Ammon's horn (tissue), 1 donor: ENCODE data around the gene AGFG2.
"Not testable (repeated sequence)": the region's sequence is repeated elsewhere in the genome, so short reads cannot be mapped to it uniquely, and the experiment has no call there.

Source experiments
- DNase-seq: peaks from one replicate; pipeline ENCODE4 v3.0.0-alpha.2; 2016; ENCODE audit warnings: low spot score

Gene AGFG2

DNA sequence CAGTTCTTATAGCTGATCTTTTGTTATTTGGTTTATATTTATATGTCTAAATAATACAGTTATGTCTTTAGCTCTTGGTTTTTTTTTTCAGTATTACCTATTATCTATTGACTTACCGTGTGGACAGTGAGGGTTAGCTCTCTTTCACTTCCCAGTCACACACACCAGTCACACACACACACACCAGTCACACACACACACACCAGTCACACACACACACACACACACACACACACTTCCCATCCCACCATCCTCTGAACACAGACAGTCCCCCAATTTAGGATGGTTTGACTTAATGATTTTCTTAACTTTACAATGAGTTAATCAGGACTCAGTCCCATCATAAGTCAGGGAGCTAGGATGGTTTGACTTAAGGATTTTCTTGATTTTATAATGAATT lies 18.9 kb upstream of the AGFG2 start:
- no peak for DNase-seq

DNA sequence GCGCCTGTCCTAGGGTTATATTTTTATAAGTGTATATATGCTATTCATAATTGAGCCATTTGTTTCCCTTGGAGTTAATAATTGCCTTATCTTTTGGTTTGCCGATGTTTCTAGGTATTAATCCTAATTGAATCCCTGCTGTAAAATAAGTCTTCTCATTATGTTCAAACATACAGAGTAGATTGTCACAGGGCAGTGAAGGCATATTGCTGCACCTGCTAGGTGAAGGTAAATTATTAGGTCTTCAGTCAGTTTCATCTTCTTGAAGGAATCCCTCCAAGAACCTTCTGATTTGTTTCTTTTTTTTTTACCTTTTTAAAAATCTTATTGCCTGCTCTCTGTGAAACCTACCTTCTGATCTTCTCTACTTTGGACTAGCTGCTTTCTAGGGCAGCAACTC lies 17.9 kb upstream of the AGFG2 start:
- no peak for DNase-seq

DNA sequence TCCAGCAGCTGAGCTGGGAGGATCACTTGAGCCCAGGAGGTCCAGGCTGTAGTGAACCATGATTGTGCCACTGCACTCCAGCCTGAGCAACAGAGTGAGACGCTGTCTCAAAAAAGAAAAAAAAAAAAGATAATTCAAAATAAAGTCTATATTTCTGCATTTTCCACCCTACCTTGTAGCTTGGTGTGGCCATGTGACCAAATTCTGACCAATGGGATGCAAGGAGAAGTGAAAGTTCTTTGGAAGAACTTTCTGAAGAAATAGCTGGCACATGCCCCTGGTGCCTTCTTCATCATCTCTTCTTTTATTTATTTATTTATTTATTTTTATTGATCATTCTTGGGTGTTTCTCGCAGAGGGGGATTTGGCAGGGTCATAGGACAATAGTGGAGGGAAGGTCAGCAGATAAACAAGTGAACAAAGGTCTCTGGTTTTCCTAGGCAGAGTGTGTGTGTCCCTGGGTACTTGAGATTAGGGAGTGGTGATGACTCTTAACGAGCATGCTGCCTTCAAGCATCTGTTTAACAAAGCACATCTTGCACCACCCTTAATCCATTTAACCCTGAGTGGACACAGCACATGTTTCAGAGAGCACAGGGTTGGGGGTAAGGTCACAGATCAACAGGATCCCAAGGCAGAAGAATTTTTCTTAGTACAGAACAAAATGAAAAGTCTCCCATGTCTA lies 17.0 kb upstream of the AGFG2 start:
- not testable (repeated sequence) for DNase-seq

DNA sequence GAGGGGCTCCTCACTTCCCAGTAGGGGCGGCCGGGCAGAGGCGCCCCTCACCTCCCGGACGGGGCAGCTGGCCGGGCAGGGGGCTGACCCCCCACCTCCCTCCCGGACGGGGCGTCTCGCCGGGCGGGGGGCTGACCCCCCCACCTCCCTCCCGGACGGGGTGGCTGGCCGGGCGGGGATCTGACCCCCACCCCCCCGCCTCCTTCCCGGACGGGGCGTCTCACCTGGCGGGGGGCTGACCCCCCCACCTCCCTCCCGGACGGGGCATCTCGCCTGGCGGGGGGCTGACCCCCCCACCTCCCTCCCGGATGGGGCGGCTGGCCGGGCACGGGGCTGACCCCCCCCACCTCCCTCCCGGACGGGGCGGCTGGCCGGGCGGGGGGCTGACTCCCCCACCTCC lies 15.8 kb upstream of the AGFG2 start:
- not testable (repeated sequence) for DNase-seq

DNA sequence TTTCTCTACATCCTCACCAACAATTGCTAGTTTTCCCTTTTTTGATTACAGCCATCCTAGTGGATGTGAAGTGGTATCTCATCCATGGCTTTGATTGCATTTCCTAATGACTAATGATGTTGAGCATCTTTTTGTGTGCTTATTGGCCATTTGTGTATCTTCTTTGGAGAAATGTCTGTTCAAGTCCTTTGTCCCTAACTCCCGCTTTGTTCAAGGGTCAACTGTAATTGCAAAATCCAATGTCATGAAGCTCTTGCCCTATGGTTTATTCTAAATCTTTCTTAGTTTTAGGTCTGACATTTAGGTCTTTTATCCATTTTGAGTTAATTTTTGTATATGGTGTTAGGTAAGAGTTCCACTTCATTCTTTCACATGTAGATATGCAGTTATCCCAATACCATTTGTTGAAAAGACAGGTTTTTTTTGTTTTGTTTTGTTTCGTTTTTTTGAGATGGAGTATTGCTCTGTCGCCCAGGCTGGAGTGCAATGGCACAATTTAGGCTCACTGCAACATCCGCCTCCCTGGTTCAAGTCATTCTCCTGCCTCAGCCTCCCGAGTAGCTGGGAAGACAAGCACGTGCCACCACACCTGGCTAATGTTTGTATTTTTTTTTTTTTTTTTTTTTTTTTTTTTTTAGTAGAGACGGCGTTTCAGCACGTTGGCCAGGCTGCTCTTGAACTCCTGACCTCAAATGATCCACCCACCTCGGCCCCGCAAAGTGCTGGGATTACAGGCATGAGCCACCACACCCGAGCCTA lies 10.7 kb upstream of the AGFG2 start:
- not testable (repeated sequence) for DNase-seq

DNA sequence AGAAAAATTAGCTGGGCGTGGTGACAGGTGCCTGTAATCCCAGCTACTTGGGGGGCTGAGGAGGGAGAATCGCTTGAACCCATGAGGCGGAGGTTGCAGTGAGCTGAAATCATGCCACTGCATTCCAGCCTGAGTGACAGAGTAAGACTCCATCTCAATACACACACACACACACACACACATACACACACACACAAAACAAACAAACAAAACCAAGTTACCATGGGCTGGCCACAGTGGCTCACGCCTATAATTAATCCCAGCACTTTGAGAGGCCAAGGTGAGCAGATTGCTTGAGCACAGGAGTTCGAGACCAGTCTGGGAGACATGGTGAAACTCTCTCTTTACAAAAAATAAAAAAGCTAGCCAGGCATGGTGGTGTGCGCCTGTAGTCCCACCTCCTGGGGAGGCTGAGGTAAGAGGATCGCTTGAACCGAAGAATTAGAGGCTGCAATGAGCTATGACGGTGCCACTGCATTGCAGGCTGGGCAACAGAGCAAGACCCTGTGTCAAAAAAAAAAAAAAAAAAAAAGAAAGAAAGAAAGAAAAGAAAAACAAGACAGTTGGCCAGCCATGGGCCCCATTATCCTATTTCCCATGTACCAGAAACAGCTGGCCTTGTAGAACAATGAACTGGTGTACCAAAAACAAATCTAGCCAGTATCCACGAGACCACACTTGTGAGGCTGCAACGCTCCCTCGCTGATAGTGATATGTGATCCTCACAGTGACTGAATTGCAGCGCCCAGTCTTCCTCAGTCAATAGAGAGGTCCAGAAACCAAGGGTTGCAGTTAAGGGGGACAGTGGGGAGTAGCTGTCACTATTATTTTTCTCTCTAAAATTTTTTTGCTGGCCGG lies 6.6 kb upstream of the AGFG2 start:
- no peak for DNase-seq

DNA sequence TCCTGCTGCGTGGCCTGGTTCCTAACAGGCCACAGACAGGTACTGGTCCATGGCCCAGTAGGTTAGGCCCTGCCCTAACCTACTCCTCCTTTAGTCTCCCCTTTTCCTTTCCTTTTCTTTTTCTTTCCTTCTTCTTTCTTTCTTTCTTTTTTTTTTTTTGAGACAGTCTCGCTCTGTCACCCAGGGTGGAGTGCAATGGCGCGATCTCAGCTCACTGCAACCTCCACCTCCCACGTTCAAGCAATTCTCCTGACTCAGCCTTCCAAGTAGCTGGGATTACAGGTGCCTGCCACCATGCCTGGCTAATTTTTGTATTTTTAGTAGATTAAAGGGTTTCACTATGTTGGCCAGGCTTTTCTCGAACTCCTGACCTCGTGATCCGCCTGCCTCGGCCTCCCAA lies 3.0 kb upstream of the AGFG2 start:
- not testable (repeated sequence) for DNase-seq

DNA sequence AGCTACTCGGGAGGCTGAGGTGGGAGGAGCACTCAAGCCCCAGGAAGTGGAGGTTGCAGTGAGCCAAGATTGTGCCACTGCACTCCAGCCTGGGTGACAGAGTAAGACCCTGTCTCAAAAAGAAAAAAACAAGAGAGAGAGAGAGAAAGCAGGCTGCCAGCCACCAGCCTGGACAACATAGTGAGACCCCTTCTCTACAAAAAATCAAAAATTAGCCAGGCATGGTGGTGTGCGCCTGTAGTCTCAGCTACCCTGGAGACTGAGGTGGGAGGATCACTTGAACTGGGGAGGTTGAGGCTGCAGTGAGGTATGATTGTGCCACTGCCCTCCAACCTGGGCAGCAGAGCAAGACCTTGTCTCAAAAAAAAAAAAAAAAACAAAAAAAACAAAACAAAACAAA lies 2.3 kb upstream of the AGFG2 start:
- not testable (repeated sequence) for DNase-seq

DNA sequence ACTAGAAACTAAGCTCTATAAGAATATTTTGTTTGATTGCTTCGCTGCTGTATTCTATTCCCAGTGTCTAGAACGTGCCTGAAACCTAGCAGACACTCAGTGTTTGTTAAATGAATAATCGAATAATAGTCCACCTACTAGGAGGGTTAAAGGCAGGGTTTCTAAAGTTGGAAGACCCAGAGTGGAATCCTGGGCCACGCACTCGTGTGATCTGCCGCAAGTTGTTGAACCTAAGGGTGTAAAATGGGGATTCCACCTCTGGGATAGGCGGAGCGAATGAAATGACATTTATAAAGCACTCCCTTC lies 702 bp upstream of the AGFG2 start:
- no peak for DNase-seq

DNA sequence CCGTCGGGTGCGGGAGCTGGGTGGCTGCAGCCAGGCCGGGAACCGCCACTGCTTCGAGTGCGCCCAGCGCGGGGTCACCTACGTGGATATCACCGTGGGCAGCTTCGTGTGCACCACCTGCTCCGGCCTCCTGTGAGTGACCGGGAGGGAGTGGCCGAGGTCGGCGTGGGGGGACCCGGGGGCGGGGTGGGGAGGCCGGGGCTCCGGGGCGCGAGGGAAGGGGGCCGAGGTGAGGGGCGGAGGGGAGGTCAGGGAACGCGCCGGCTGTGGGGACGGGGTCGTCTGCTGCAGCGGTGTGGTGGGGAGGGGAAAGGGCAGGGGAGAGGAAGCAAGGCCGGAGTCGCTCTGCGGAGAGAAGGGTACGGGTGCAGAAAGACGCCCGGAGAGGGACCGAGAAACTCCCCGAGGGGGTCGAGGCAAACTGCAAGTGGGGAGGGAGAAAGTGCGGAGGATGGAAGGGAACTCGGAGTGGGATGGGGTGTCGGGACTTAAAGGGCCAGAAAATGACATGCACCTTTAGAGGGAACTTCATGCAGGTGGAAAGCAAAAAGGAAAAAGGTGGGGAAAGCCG lies 518 bp downstream of the AGFG2 start:
- no peak for DNase-seq

DNA sequence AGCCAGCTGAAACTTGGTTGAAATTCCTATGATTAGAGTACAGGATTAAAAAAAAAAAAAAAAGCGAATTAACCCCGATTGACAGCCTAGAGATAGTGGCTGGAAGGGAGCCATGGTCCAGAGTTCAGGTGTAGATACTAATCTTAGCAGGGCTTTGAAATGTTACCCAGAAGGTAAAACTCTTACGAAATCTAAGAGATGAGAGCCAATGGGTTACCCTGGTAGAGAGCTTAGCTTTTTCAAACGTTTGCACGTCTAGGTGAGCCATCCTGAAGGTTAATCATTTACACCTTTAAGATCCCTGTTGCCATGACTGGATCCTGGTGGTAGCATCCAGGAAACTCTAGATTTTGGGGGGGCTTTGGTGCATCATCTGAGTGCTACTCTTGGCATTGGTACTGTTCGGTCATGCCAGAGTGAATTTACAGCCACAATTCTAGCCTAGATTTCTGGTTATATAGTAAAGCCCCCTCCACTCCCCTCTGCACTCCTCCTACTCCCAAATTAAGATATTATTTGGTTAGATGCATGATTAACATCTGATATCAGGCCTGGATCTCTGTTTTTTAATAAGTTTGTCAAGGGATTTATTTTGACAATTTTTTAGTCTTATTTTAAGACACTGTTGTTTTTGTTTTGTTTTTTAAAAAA lies 1.2 kb downstream of the AGFG2 start:
- DNase-seq: no peak

DNA sequence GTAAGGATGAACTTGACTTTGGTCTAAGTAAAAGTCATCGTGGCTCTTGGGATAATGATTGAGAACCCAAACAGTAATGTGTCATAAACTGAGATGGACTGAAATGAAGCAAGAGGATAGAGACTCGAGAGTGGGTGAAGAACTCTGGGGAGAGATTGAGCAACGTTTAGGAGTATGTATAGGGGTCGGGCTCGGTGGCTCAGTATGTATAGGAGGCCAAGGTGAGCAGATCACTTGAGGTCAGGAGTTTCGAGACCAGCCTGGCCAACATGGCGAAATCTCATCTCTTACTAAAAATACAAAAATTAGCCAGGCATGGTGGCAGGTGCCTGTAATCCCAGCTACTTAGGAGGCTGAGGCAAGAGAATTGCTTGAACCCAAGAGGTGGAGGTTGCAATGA lies 2.3 kb downstream of the AGFG2 start:
- not testable (repeated sequence) for DNase-seq

DNA sequence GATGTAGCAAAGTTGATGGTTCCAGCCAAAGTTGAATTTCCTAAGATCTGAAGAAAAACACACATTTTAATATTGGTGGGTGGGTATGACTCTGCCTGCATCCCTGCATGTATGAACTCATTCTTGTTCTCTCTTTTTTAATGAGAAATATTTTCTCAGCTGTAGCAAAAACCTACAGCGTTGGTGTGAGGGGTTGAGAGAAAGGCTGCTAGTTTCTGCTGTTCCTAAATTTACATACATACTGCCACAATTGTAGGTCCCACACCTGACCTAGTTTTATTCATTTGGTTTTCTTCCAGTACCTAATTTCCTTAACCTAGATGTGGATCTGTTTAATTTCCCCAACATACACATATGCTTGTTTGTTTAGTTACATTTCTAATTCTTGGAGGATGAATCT lies 4.6 kb downstream of the AGFG2 start:
- no peak for DNase-seq

DNA sequence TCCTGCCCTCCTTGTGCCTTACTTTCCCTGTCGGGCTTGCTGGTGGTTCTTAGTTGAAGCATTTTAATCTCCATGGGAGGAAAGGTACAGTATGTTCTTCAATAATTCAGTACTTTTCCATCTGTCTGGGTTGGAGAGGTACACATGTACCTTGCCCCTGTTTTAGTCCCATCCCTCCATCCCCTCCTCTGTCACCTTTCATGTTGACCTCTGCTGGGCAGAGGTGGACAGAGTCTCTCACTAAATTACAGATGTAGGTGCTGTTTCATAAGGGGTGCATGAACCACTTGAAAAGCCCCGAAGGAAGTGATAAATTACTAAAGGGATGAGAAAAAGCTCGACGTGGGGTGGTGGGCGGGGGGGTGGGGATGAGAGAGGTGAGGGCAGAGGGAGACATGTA lies 5.4 kb downstream of the AGFG2 start:
- DNase-seq: no peak

DNA sequence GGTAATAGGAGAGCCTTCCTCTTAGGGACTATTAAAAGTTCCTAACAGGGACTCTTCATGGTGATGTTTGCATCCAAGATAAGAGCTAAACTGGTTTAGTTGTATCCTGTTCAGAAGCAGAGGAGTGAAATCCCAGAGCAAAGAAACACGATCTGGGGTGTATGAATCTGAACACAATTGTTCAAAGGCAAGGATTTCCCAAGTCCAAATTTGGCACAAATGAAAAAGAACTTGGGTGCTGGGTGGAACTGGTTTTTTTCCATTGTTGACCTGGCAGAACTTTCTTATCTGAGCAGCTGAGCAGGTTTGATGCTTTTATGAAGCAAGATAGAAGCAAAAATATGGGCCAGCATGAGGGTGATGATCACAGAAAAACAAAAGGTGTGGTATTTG lies 6.0 kb downstream of the AGFG2 start:
- DNase-seq: no peak

DNA sequence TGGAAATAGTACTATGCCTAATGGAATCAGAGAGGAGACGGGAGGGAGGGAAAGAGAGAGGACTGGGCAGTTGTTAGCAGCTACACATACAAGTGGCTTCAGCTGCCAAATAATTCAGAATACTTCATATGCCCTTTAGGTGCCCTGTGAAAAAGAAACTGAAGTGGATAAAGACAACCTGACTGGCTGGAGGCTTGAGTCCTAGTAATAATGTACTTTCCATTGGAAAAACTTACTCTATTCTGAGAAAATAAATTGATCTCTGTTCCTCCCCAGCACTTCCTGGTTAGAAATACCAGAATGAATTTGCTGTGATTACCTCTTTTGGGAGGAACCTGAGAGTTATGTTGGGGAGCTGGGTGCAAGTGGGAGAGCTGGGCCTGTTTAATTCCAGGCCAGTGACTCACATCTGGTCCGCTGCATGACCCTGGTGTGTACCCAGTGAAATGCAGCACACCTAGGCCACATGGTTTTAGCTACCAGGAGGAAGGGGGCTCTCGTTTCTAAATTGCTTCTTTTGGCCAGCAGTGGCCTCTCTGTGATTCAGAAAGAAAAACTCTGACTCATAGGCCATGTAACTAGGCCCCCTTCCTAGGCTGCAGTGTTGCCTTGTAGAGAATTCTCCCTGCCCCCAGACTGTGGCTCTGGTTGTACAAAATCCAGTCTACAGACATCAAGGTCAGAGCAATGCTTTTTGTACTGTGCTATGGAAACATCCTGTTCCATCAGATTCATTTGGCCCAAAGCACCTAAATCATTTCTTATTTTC lies 6.5 kb downstream of the AGFG2 start:
- DNase-seq: no peak

DNA sequence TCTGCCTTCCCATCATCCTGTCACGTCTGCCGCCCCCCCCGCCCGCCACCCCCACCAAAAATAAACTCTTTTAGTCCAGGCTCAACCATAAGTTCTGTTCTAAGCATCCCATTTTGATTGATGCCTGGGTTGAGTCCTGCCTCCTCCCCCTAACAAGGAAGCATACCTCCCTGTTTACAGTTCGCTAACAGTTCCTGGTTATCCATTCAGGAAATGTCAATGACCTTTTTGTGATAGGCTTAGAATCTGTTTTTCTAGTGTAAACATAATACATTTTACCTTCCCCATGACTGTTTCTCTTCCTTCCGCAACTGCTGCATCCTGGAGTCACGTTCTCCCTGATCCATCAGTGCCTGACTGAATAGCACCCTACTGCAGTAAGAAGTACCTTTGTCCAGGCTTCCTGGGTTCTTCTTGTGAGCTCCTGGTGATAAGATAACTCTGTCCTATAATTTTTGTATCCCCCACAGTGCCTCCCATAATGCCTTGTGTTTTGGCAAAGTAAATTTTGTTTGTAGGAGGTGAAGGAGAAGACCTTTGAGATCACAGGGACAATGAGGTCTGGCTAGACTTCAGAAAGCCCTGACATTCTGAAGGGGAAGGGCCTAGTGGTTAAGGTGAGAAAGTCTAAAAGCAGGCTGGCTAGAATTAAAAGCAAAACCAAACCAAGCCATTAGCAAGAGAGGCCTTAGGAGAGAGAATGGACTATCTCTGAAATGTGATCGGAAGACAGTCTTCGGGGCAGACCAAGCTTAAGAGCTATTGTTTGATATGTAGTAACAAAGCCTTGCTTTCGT lies 7.3 kb downstream of the AGFG2 start:
- DNase-seq: no peak

DNA sequence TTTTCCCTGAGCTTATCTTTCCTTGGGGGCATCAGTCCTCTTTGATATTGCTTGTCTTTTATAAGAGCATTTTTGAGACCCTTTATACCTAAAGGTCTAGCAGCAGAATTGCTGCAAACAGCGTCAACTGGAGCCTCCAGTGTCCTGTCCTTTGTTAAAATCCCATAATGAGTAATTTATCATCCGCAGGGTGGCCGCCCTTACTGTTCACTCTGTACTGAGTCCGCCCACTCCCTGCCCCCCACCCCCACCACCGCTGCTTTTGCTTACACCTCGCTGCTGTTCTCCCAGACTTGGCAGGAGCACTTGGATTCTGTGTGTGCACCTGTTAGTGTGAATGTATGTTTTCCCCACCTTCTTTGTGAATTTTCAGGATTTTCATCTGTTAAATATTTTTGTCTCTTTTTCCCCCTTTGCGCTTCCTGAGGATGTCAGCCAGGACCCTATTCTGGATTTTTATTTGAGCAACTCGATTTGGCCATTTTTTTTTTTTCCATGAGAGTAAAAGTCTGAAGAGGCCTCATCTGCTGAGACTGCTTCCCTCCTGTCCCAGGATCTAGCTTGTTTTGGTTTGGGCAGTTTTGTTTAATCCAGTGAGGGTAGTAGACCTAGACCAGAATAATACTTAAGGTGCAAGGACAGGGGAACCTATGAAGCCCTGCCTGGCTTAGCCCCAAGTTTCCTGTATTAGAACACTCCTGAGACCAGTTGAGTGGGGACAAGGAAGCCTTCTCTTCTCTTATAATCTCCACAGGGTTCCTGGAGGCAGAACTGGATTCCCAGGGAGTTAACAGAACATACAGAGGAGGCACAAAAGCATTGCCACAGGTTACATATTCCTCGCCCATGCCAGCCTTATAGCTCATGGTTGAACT lies 8.2 kb downstream of the AGFG2 start:
- no peak for DNase-seq

DNA sequence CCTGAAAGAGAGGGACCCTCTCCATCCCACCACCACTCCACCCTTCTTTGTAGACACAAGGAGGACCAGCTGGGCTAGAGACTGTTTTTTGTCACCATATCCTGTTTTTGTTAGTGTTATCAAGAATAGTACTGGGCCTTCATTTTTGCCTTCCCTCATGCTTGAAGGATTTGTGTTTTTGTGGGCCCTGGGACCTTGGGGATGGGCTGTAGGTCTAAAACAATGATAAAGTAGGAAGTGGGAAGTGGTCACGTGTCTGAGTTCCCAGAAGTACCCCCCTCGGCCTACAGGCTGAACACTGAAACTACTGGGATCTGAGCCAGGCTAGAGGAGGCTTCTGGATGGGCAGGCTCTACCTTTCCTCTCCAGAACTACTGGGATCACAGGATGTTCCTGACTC lies 8.9 kb downstream of the AGFG2 start:
- DNase-seq: no peak

DNA sequence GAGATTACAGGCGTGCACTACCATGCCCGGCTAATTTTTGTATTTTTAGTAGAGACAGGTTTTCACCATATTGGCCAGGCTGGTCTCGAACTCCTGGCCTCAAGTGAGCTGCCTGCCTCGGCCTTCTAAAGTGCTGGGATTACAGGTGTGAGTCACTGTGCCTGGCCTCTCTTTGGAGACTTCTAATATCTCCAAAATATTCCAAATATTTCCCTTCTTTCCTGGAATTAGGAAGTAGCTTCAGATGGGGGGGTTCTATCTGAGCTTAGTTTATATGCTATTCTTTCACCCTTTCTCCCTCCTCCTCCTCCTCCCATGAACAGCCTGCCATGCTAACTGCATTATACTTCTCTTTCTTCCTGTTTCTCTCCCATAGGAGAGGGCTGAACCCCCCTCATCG lies 9.4 kb downstream of the AGFG2 start:
- not testable (repeated sequence) for DNase-seq
